GM21576 (cell line): ENCODE results near the gene NXPH1.

Experiments used
- ATAC-seq: cut with Tn5 transposase; IDR thresholded peaks from one replicate; pipeline ENCODE4 v1.9.1; 2021; ENCODE audit warnings: mild to moderate bottlenecking, moderate library complexity; ENCODE audit not compliant: unreplicated experiment

Gene NXPH1

DNA sequence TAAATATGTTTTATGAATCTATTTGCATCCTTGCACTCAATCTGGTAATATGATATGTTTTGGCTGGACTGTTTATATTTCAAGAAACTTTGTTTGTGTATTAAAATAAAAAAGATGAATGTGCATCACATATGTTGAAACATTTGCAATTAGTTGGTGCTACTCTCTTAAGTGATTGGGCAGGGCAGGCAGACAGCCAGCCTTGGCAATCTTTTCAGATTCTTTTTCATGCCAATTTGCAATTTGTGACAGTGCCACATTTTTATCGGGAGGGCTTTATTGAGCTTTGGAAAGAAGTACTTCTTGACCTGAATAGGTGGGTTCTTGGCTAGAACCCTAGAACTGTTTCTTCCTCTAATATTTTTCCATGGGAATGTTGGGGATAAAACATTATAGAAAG is 152.2 kb downstream of the NXPH1 start:
- ATAC-seq, result no peak

DNA sequence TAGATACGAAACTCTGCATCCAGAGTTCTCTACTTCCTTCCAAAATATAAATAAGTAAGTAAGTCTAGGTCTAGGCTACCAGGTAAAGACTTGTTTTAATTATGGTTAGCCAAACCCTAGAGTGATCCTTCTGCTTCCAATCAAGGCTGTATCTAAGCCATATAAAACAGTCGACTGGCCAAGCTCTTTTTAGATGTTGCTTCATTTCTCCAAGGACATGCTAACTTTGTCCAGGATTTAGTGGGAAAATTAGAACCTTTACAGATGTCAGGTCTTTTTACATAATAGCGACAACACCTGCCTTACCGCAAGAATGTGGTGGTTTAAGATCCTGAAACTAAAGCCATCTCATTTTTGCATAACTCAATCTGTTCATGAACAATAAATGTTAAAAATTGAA is 156.8 kb downstream of the NXPH1 start:
- no peak for ATAC-seq

DNA sequence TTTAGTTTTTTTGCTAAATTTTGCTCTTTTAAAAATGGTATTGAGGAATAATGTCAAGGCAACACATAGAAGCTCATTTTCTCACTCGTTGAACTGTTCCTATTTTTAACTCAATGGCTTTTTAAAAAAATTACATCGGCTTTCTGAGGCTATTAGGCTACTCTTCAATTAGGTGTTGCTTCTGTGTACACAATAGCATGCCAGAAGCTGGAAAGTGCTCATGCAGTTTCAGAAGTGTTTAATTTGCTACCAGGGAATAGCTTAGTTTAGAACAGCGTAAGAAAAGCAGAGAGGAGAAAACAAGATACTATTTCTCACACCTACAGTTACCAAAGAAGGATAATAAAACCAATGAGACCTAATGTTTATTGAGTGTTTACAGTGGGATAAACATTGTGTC is 157.4 kb downstream of the NXPH1 start:
- ATAC-seq, result no peak

DNA sequence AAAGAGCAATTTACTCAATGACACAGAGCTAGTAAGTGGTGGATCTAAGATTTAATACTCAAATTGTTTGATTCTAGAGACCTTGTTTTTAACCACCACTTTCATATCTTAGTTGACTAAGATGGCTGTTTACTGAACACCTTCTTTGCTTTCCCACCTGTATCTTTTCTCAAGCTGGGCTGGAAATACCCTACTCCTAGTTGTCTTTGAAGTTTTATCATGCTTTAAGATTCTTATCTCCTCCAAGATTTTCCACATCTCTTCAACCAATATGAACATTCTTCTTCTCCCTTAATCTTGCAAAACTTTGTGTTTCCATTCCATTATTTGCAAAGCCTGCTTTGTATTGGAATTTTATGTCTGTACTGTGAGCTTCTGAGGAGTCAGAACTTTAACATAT is 157.9 kb downstream of the NXPH1 start:
- no peak for ATAC-seq

DNA sequence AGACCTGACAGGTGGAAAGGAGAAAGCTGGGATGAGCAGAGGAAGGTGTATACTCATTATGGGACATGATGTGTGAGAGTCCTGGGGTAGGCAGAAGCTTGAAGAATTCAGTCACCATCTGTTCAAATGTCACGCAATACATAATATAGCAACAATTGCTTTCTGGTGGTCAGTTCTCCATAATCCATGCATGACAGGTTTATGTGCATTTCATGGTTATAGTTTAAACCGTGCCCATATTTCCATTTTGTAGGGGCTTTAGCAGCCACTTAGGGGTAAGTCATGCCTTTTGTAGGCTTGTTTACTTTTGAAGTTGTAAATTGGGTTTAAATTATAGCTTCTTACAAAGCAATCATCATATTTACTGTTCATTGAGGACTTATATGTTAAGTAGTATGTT is 158.8 kb downstream of the NXPH1 start:
- no peak for ATAC-seq

DNA sequence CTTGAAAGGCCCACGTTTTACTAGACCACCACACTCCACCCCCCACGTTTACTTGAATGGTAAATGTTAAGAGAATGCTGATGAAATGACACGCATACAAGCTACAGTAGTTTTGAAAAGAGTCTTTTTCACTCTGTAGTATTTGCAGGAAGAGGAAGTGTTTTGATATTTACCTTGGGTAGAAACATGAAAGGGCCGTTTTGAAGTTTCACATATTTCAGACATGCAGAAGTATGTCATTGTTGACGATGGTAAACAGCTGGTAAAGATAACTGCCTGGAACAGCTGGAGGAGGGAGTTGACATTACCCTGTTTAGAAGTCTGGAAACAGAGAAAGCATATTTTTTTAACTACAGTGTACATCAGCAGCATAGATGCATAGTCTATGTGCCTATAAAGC is 160.7 kb downstream of the NXPH1 start:
- ATAC-seq, result no peak

DNA sequence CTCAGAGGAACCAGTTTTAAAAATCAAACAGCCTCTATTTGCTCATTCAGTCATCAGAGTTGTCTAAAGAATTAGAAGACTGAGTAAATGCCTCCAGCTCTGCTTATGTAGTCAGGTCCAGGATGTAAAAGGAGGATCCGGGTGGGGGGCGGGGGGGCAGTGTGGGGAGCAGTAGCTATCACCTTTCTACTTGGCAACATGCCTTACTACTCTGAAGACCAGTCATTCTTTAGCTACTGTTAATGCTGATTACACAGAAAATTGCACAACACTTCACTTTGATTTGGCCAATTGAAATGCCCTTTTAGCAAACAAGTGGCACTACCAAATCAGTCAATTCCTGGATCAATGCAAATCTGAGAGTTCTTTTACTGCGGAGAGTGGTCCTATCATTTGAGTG is 164.2 kb downstream of the NXPH1 start:
- ATAC-seq, result no peak

DNA sequence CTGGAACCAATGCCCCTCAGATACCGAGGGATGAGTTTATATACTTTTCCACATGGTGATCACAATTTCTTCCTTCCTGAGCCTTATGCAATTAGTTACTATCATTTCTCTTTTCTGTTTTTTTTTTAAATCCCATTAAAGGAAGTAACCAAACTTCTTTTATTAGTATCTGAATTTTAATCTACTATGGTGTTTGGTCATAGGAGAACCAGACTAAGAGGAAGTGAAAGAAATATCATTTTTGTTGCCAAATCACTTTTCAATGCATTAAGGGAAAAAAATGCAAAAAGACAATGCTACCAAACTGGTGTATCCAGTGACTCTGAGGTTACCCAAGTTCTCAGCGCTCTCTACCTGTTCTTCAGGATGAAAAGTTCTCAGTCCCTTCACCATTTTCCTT is 167.7 kb downstream of the NXPH1 start:
- no peak for ATAC-seq

DNA sequence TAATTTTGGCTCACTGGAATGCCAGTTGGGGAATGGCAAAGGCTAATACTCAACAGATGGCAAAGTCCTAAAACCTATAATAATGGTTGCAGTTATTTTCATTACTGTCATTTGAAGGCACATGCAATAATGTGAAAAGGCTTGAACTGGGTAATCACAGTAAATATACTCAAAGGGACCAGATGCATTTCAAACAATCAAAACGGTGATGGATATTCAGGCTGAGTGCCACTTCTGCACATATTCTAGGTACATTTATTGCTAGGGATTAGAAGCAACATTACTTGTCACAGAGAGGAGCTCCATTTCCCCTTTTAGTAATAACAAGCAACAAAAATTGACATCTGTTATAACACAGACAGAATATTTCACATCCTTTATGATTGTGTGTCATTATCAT is 171.8 kb downstream of the NXPH1 start:
- ATAC-seq, result no peak

DNA sequence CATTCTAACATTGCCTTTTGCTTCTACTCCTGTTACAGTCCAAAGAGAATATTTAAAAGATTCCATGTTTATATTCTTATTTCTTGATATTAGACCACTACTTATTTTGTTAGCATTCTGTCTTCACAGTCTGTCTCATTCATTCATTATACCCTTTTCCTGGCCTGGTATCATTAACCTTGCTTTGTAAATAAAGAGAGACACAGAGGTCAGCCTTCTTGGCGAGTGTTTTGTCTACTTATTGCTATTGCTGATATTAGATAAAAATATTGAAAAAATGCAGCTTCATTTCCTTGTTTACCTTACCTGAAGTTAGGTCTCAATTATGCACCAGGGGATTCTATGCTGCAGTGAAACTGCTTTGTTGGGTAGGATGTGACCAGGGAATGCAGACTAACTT is 179.2 kb downstream of the NXPH1 start:
- no peak for ATAC-seq

DNA sequence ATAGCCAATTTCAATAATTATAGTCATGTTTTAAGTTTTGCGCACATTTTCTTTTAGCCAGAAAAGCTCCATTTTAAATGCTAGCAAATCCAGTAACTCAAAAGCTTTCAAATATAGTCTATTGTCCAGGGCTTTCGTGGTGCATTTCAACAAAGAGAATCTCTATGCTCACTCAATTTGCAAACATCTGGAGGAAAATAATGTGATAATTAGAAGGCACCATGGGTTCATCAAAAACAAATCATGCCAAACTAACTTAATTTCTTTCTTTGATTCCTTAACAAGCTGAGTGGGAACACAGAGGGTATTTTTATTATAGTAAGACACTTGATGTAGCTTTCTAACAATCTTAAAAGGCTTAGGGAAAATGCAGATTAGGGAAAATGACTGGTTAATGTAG is 179.8 kb downstream of the NXPH1 start:
- ATAC-seq, result no peak

DNA sequence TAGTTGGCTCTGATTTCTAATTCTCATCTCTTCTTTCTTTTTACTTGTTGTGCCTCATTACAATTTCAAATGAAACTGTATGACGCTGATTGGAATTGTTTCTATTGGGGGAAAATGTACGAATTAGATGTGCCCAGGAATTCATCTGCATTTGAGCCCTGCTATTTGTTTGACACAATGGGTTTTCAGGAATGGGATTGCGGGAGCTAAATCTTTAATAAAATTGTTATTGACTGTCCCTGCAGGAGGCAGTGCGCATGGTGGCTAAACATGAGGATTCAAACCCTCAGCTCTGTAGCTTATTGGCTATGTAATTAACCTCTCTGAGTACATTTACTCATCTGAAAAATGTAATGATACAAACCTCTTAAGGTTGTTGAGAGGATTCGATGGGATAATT is 181.6 kb downstream of the NXPH1 start:
- ATAC-seq, result no peak

DNA sequence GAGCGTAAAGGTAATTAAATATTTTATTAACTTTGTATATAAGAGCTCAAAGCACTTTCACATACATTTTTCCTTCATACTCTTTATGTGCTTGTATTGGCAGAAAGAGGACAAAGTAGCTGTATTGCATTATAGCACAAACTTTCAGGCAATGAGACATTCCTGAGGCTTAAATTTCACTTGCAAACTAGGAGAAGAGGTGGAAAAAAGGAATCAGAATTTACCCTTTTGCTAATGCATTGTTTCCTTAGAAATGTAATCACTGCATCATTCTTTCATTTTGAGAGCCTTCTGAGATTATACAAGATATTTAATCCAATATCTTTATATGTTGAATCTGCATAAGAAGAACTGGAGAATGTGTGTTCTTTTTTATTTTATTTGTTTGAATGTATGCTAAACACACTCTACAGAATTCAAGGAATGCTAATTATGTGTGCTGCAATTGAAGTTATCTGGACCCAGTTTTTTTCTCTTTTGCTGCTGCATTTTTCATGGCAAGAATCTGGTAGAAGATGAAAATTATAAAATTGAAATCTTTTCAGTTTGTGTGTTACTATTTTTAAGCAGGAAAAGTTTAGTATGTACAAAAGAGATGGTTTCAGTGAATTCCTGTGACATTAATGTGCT is 185.1 kb downstream of the NXPH1 start:
- no peak for ATAC-seq

DNA sequence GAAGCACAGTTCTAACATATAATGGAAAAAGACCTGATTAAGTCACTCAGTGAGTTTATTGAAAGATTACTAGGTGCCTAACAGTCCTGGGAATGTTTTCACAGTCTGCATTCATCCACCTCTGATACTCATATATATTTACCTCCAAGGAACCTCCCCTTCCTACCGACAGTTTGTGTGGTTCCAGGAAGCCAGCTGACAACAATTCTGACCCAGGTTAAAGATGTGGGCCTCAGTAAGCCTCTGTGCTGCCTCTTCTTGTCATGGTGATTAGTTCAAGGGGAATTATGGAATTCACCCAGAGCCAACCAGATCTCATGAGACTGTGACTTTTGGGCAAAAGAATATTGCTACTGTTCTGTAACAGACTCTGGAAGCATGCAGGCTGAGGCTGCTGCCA is 186.8 kb downstream of the NXPH1 start:
- no peak for ATAC-seq

DNA sequence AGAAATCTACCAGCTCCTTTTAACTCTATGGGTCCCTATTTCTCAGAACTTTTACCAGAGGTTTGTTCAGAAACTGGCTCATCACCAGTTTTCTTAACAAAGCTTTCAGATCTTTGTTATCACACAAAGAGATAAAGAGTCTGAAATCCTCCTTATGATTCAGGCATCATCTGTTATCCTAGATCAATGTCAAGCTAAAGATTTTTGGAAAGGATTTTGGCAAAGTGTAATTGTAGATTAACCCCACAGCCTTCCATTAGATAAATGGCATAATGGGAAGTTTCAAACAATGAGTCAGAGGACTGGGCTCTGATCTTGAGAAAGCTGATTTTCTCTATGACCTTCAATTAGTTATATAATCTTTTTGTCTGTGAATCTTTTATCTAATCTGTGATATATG is 192.2 kb downstream of the NXPH1 start:
- no peak for ATAC-seq

DNA sequence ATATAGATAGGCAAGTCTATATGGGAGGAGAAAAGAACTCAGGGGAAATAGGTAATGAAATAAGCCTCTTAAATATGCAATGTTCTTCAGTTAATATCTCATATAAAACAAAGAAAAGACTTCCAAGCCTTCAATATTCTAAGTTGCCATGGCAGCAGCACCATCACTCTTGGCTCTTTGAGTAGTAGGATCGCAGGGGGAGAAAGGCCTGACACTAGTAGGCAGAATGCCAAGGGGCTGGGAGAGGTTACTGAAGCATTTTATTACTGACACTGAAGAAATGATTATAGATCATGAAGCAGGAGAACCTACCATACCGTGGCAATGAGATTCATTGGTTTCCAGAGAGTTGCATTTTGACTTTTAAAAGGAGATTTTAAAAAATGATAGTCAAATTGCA is 193.9 kb downstream of the NXPH1 start:
- no peak for ATAC-seq

DNA sequence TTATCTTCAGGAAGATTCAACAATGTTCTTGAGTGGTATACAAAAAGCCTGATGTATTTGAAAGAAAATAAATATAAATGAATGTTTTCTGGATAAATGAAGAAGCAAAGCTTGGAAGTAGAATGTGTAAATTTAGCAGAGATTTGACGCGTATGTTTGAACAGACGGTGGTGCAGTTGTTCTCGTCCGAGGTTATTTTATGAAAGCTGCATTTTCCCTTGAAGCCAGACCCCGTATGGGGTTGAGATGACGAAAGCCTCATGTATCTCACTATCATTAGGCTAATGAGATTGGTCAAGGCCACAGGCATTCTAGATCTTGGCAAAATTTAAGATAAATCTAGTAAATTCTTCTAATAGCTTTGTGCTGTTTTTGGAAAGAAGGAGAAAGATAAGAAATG is 195.2 kb downstream of the NXPH1 start:
- ATAC-seq, result no peak

DNA sequence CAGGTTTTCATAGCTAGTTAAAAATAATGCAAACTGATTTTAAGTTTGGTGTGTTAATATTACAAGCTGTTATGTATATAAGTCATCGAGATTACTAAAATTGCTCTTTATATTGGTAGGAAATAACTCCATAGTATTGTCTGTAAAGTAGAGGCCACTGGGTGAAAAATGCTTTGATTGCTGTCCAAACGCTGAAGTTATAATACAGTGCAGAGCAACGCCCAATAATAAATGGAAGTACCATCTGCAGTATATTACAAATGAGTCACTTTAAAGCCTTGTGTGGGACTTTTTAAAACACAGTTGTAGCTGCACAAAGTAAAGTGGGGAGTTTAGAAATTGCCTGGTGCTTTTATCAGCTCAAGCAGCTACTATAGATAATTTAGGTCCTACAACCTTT is 196.1 kb downstream of the NXPH1 start:
- no peak for ATAC-seq

DNA sequence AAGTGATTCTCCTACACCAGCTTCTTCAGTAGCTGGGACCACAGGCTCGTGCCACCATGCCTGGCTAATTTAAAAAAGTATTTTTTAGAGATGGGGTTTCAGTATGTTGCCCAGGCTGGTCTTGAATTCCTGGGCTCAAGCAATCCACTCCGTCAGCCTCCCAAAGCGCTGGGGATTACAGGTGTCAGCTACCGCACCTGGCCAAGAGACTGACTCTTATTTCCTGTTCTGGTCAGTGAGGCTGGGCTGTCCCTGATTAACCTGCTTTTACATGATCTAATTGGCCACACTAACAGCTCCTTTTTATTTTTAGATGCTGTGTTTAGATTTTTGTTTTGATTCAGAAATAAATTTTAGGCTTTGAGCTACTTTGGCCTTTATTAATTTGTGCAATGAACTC is 203.9 kb downstream of the NXPH1 start:
- no peak for ATAC-seq

DNA sequence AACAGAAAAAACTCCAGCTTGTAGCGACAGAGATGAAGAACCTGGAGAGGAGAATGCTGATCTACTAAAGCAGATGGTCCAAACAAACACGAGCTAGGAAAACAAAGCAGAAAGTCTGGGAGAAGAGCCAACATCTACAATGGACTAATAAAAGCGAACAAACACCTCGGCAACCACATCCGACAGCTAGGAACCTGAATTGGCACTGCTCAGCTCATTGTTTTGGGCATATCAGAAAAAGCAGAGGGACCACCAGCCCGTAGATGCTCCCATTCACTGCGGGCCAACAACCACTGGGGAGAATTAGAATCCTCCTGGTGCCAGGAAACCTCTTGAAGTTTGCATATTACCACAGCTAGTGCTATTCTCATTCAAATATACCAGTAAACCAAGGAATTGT is 204.7 kb downstream of the NXPH1 start:
- no peak for ATAC-seq

DNA sequence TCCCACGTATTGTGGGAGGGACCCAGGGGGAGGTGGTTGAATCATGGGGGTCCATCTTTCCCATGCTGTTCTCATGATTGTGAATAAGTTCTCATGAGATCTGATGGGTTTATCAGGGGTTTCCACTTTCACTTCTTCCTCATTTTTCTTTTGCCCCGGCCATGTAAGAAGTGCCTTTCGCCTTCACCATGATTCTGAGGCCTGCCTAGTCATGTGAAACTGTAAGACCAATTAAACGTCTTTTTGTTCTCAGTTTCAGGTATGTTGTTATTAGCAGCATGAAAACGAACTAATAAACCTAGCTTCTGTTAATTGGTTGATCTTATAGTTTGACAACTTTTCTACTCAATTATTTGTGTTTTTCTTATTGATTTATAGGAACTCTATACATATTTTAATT is 206.3 kb downstream of the NXPH1 start:
- ATAC-seq, result no peak

DNA sequence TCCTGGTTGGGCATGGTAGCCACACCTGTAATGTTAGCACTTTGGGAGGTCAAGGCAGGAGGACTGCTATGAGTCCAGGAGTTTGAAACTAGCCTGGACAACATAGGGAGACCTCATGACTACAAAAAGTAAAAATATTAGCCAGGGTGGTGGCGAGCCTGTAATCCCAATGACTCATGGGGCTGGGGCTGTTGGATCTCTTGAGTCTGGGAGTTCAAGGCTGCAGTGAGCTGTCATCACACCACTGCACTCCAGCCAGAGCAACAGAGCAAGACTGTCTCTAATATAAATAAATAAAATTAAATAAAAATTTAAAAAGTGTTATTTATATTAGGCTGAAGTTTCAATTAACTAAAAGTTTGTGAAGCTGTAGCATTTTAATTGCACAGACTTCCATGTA is 207.3 kb downstream of the NXPH1 start:
- no peak for ATAC-seq

DNA sequence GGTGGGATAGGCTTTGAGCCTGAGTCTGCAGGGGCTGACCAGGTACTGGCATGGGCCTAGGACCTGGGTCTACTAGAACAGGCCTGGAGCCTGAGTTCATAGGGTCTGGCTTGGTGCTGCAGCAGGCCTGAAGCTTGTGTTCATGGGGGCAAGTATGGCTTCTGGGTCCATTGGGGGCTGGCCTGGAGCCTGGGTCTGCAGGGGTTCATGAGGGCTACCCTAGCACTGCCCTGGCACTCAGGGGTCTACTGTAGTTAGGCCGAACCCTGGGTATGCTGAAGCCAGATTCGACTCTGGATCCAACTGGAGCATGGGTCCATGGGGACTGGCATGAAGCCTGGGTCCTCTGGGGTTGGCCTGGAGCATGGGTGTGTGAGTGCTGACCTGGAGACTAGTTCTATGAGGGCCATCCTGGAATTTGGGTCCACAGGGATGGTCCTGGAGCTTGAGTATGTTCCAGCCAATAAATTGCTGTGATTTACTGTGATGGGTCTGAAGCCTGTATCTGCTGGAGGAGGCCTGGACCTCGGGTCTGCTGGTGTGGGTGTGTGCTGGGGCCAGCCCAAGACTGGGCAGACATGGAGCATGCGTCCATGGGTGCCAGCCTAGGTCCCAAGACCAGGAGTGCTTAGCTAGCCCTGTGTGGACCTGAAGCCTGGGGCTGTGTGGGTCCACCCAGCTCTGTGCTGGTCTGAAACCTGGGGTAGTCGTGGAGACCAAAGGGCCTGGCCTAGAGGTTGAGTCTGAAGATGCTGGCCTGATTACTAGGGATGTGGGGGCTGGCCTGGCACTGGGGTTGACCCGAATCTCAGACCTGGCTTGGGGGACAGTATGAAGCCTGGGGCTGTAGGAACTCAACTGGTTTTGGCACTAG is 235.5 kb downstream of the NXPH1 start:
- no peak for ATAC-seq
